Measurements from ENCODE around the gene SH3GL1. TPM values are rescaled to one million over a fixed set of nuclear protein-coding genes. Genes with fewer than 3 reads are reported as not detected.

The SH3GL1 gene
- total RNA-seq, 1 donor from 2014 or later = 56.9 TPM

GRCh38 chr19:4375164-4376027, 25.0 kb downstream of the SH3GL1 start:
- DNase-seq (ENCODE audit: low spot score) = peak; percentile 64

DNA sequence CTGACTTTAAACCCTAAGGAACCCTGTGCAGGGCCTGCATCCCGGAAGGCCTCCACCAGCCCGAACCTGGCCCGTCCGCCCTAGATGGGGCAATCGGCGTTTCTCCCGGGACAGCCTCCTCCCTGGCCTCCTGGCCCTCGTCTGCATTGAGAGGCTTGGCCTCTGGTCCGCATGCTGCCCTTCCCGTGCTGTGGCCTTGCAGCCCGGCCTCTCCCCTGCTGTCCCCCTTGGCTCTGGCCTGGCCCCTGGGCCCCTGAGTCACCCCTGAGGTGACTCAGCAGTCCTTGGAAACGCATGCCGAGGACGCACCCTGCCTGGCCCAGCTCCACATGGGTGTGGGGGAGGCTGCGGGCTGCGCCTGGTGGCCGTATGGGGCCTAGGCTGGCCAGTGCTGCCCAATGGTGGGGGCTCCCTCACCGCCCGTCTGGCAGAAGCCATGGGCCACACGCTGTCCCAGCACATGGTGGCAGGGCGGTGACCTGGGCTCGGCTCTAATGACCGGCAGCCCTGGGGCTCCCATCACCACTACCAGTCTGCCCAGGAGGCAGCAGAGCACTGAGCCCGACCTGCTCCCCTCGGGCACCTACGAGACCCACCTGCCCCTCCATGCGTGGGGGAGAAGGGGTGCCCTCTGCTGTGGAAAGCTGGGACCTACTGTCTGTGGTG, 25.7 kb downstream of the SH3GL1 start:
- peak; percentile 41 for DNase-seq (ENCODE audit: low spot score)

- no peak for DNase-seq (ENCODE audit: low spot score)
Measured at GRCh38 chr19:4373601-4374497, 26.5 kb downstream of the SH3GL1 start.

- no peak for DNase-seq (ENCODE audit: low spot score)
Measured at GRCh38 chr19:4373013-4373367, 27.4 kb downstream of the SH3GL1 start.

DNA sequence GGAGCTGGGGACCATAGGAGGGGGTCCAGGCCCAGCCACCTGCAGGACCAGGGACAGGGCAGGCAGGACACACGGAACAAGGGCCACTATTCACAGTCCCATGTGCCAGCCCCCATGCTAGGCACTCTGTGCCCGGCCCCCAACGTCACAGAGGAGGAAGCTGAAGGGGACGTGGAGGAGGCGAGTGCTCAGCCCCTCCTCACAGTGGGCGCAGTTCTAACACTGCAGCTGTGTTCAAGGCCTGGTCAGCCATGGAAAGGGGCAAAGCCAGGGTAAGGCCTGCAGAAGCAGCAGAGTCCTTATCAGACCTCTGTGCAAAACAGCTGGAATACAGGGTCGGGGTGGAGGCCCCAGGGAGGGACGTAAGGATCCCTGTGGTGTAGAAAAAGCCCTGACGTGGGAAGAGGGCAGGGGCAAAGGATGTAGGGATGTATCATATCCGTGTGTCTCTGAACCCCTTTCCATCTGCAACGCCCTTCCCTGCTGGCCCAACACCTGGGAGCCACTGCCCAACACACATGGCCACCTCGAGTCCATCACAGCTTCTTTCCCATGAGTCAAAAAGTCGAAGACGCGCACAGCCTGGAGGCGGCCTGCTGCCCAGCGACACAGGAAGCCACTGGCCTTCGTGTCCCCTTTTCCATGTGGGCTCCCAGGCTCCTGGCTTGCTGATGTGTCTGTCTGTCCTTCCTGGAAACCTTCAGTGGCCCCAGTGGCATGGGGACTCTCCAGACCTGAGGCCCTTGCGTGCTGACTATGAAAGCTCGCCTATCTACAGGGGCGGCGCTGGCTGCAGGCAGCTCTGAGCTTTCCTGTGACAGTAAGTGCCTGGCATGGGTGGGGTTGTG, 28.0 kb downstream of the SH3GL1 start:
- DNase-seq (ENCODE audit: low spot score) = no peak

GRCh38 chr19:4371247-4372164, 28.8 kb downstream of the SH3GL1 start:
- DNase-seq (ENCODE audit: low spot score) = no peak

- DNase-seq (ENCODE audit: low spot score) = no peak
Measured at GRCh38 chr19:4370418-4371041, 29.8 kb downstream of the SH3GL1 start.

- peak; percentile 55 for DNase-seq (ENCODE audit: low spot score)
Measured at GRCh38 chr19:4369888-4370260, 30.5 kb downstream of the SH3GL1 start.

GRCh38 chr19:4369109-4369887, 31.0 kb downstream of the SH3GL1 start:
- DNase-seq (ENCODE audit: low spot score) = peak; percentile 45

DNA sequence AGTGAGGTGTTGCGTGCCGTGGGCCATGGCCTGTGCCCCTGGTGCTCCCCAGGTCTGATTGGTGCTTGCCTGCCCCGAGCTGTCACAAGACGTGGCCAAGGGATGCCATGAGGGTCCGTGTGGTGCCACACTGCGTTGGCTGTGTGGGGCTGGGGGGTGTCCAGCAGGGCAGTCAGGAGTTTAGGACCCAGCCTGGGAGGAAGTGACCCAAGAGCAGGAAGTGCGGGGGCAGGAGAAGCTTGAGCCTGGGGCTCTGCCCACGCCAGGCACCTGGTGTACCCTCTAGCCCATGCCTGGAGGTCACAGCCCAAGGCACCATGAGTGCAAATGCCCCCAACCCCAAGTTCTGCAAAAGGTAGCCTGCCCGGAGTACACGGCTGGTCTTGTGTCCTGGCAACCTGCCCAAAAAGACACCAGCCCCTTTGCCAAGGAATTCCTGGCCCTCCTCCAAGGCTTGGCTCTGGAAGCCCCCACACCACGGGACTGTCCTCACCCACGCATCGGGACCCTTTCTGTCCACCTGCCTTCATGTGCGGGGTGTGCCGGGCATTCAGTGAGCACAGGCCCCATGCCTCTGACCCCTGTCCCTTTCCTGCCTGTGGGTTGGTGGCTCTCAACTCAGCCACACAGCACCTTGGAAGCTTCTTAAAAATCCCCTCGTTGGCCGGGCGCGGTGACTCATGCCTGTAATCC, 32.1 kb downstream of the SH3GL1 start:
- DNase-seq (ENCODE audit: low spot score) = no peak

GRCh38 chr19:4367781-4368127, 32.6 kb downstream of the SH3GL1 start:
- DNase-seq (ENCODE audit: low spot score) = no peak

DNA sequence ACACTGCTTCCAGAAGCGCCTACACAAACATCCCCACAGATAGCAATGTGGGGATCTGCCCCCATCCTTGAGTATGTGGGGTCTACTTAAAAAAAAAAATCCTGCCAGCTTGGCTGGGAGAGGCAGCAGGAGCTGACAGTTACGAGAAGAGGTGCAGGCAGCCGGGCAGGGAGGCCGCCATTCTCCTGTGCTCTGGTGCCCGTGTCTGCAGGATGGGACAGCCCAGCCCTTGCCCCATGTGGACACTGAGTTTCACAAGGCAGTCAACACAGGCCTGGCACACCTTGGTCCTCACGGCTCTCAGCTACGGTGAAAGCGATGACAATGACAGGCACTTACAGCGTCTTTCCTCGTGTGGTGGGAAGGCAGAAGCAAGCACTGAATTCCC, 33.0 kb downstream of the SH3GL1 start:
- no peak for DNase-seq (ENCODE audit: low spot score)

DNA sequence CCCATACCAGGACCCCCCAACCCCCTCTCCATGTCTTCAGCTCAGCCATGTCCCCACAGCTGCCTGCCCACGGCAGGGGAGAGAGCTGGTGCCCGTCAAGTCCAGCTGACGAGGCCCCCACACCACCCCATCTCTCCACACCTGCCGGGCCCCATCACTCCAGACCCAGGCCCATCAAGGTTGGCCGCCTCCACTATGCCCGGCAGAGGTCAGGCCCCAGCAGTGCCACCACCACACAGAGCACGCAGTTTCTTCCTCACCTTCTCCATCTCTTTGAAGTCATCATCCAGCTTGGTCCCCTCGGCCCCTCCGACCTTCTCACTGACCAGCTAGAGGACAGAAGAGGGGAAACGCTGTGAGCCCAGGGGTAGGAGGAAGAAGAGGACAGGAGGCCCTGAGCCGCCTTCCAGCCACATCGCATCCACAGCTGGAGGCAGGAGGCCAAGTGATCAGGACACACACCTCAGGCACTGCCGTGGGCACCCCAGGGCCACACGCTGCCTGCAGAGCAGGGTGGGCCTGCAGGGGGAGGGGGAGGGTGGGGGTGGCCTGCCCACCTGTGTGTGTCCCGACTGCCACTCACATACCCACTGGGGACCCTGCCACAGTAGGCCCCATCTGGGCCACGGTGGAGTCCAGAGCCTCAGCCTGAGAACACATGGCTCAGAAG, 33.5 kb downstream of the SH3GL1 start:
- DNase-seq (ENCODE audit: low spot score) = no peak

DNA sequence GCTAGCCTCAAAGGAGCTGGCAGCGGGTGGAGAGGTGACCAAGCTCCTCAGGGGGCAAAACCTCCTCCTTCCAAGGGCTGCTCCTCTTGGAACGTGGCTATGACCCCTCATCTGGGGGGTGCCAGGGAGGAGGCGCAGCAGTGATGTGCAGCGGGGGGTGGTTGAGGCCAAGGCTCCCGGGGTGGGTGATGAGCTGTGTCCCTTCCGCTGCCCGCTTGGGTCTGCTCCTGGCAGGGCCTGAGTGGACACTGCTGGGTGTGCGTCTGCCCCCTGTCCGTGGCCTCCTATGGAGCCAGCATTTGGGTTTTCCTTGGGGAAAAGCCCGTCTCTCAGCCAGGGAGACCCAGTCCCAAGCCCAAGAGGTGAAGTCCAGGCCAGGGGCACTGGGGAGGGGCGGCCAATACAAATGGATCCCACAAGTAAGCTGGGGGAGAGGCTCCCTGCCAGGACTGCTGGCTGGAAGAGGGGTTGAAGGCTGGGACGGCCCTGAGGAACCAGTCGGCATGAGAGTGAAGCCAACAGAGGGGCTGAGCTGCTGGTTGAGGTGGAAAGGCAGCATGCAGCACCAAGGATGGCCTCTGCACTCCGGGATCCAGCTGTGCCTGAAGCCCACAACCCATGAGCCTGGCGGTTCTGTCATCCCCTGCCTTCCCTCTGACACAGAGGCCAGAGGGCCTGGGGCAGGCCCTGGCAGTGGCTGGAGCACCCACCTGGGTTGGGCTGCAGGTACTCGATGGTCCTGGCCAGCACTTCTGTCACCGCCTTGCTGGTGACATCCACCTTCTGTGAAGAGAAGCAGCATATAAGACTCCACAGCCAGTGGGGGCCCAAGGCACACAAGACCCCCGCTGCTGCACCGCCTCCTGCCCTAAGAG, 34.3 kb downstream of the SH3GL1 start:
- DNase-seq (ENCODE audit: low spot score) = no peak

DNA sequence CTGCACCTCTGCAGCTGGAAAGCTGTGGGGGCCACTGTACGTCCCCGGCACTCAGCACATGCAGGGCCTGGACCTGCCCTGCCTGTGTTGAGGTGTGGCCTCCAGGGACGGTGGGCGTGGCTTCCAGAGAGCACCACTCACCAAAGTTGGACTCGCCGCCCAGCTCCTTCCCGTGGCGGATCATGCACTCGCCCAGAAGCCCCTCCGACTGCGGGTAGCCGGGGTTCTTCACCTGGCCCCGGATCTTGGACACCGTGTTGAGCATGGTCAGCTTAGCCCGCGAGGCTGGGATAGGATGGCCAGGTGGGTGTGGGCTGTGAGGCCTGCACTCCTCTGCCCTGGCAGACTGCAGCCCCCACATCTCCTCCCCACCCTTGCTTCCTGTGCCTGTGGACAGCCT, 35.0 kb downstream of the SH3GL1 start:
- no peak for DNase-seq (ENCODE audit: low spot score)

DNA sequence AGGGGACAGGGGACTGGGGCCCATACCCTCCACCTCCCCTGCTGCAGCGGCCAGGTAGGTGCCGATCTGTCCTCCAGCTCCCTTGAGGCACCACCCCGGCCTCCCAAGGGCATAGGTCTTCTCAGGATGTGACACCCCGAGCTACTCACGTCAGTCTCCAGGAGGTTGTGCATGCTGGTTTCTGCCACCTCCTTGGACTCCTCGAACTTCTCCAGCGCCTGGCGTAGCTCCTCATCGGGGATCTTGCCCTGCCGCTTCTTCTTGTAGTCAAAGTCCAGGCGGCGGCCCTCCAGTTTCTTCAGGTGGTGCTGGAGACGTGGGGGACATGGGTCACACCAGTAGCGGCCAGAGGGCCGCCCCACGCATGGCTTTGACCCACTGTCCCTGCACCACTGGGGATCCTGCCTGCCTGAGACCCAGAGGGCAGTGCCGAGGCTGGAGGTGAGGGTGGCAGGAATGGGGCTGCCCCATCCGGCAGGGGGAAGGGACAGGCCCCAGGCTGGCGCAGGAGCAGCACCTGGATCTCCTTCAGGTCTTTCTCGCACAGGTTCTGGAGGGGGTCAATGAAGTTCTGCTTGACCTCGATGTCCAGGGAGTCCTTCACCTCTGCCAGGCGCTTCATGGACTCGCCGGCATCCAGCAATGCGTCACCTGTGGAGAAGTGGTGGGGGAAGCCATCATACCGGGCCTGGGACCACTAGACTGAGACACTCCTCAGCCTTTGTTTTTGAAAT, 36.6 kb downstream of the SH3GL1 start:
- DNase-seq (ENCODE audit: low spot score) = no peak
